Activated B cell treated with CpG ODN at 0.5 μM for 24 hours (primary cell): ENCODE data around the gene WWOX. TPM values are rescaled to one million over a fixed set of nuclear protein-coding genes. Genes with fewer than 3 reads are reported as not detected.

ENCODE experiments used
- ATAC-seq: fragments of 200-7000 bp; cut with Tn5 transposase; one replicate; pipeline ENCODE4 v1.10.0; 2021; ENCODE audit warnings: low read depth, mild to moderate bottlenecking, moderate library complexity
- CTCF ChIA-PET: fragments of 350-600 bp; sonication (Branson Sonifier 250); formaldehyde crosslinking; loops from one replicate; lab custom pipeline; 2021; ENCODE audit warnings: antibody characterized with exemption; lab: Charles Lee
- POLR2A ChIA-PET: fragments of 350-600 bp; sonication (Branson Sonifier 250); formaldehyde crosslinking; loops from one replicate; lab custom pipeline; 2021; ENCODE audit warnings: antibody characterized with exemption; lab: Charles Lee
- DNase-seq: peaks from one replicate; pipeline ENCODE4 v3.0.0; 2022
- H3K27ac Mint-ChIP-seq: one replicate; pipeline ENCODE4 v1.8.0; 2020; ENCODE audit warnings: mixed read lengths
- H3K27me3 Mint-ChIP-seq: one replicate; pipeline ENCODE4 v1.8.0; 2021; ENCODE audit warnings: mixed read lengths
- H3K36me3 Mint-ChIP-seq: one replicate; pipeline ENCODE4 v1.8.0; 2021; ENCODE audit warnings: low read depth, mixed read lengths
- H3K4me1 Mint-ChIP-seq: one replicate; pipeline ENCODE4 v1.8.0; 2021; ENCODE audit warnings: mixed read lengths
- H3K4me3 Mint-ChIP-seq: one replicate; pipeline ENCODE4 v1.8.0; 2020; ENCODE audit warnings: mild to moderate bottlenecking, mixed read lengths
- H3K9me3 Mint-ChIP-seq: one replicate; pipeline ENCODE4 v1.8.0; 2020; ENCODE audit warnings: mixed read lengths
- CTCF ChIP-seq: fragments of 200-600 bp; IDR thresholded peaks from one replicate; pipeline ENCODE4 v1.8.0; 2022; ENCODE audit warnings: antibody characterized with exemption, mild to moderate bottlenecking
- intact Hi-C: fragments of 100-400 bp; cut with micrococcal nuclease; formaldehyde crosslinking; loops from one replicate; pipeline ENCODE4 v1.15.1; 2024
- total RNA-seq: library from RNA; stranded (reverse); gene quantifications from 2 replicates; pipeline ENCODE4 v1.2.3, GENCODE V29; 2022

The WWOX gene
- total RNA-seq, 1 donor from 2014 or later: 22.6 TPM

GRCh38 chr16:78950768-78951167, 851.3 kb downstream of the WWOX start:
- POLR2A ChIA-PET: no interaction called here
- no peak for TF ChIP-seq CTCF
- H3K4me1 Mint-ChIP-seq: no peaks in the 10 kb centered on the region
- peaks cover 2% of the 10 kb centered on the region for H3K36me3 Mint-ChIP-seq
- H3K9me3 Mint-ChIP-seq: no peaks in the 10 kb centered on the region
- no peaks in the 10 kb centered on the region for H3K27me3 Mint-ChIP-seq
- DNase-seq (no peak), ATAC-seq (no peak)
- H3K4me3 Mint-ChIP-seq: no peak overlapping the region
- CTCF ChIA-PET: no interaction called here
- intact Hi-C loops: no loop called here
- no peak overlapping the region for H3K27ac Mint-ChIP-seq

GRCh38 chr16:78952630-78953029, 853.2 kb downstream of the WWOX start:
- H3K9me3 Mint-ChIP-seq: no peaks in the 10 kb centered on the region
- ChIA-PET POLR2A (no interaction called here), CTCF (no interaction called here)
- H3K36me3 Mint-ChIP-seq: peaks cover 2% of the 10 kb centered on the region
- no peak for TF ChIP-seq CTCF
- intact Hi-C loops: no loop called here
- DNase-seq (no peak), ATAC-seq (no peak)
- no peaks in the 10 kb centered on the region for H3K27me3 Mint-ChIP-seq
- no peak overlapping the region for H3K4me3 Mint-ChIP-seq
- H3K27ac Mint-ChIP-seq: no peak overlapping the region
- H3K4me1 Mint-ChIP-seq: no peaks in the 10 kb centered on the region

GRCh38 chr16:78953526-78953925, 854.1 kb downstream of the WWOX start:
- peaks cover 2% of the 10 kb centered on the region for H3K36me3 Mint-ChIP-seq
- no peaks in the 10 kb centered on the region for H3K9me3 Mint-ChIP-seq
- POLR2A ChIA-PET: no interaction called here
- DNase-seq (no peak), ATAC-seq (no peak)
- CTCF ChIA-PET: no interaction called here
- H3K4me3 Mint-ChIP-seq: no peak overlapping the region
- H3K4me1 Mint-ChIP-seq: no peaks in the 10 kb centered on the region
- TF ChIP-seq CTCF: no peak
- H3K27ac Mint-ChIP-seq: no peak overlapping the region
- intact Hi-C loops: no loop called here
- peaks cover 2% of the 10 kb centered on the region for H3K27me3 Mint-ChIP-seq

GRCh38 chr16:78955206-78955605, 855.8 kb downstream of the WWOX start:
- intact Hi-C loops: no loop called here
- DNase-seq: no peak
- TF ChIP-seq CTCF: no peak
- Mint-ChIP-seq H3K4me1 (peaks cover 3% of the 10 kb centered on the region), H3K4me3 (no peak overlapping the region), H3K27me3 (peaks cover 2% of the 10 kb centered on the region), H3K9me3 (peaks cover 2% of the 10 kb centered on the region), H3K27ac (no peak overlapping the region), H3K36me3 (no peaks in the 10 kb centered on the region)
- POLR2A ChIA-PET: no interaction called here
- CTCF ChIA-PET: no interaction called here
- ATAC-seq: no peak

GRCh38 chr16:78956859-78957258, 857.4 kb downstream of the WWOX start:
- CTCF ChIA-PET: no interaction called here
- no peak overlapping the region for H3K4me3 Mint-ChIP-seq
- H3K27me3 Mint-ChIP-seq: peaks cover 2% of the 10 kb centered on the region
- DNase-seq: no peak
- no peak for ATAC-seq
- no peak overlapping the region for H3K27ac Mint-ChIP-seq
- peaks cover 2% of the 10 kb centered on the region for H3K9me3 Mint-ChIP-seq
- POLR2A ChIA-PET: no interaction called here
- H3K36me3 Mint-ChIP-seq: no peaks in the 10 kb centered on the region
- no peak for TF ChIP-seq CTCF
- H3K4me1 Mint-ChIP-seq: peaks cover 20% of the 10 kb centered on the region
- intact Hi-C loops: no loop called here
